A549 (cell line): ENCODE measurements around the gene TAS2R8. TPM values are rescaled to one million over a fixed set of nuclear protein-coding genes. Genes with fewer than 3 reads are reported as not detected.

Experiments used
- ATAC-seq, 2 experiments: fragments of 200-7000 bp in 1 of 2; fragments of >200 bp in 1 of 2; cut with Nextera tagmentation in 1 of 2; cut with Tn5 transposase in 1 of 2; 3 replicates each; pipeline versions ENCODE4 v1.8.0 to v1.9.1; 2018 to 2020; ENCODE audit warnings: mild to moderate bottlenecking in 1 of 2, moderate library complexity in 1 of 2
- CTCF ChIA-PET: fragments of 300-600 bp; sonication (Branson Sonifier 250); formaldehyde crosslinking; extraction: SDS; loops from one replicate; lab custom pipeline; 2021; ENCODE audit warnings: antibody characterized with exemption, inconsistent platforms; lab: Yijun Ruan, JAX
- POLR2A ChIA-PET: fragments of 350-600 bp; formaldehyde crosslinking; extraction: SDS; loops from one replicate; lab custom pipeline; 2021; ENCODE audit warnings: antibody characterized with exemption, inconsistent platforms; lab: Yijun Ruan, JAX
- DNase-seq, 2 experiments: peaks; one replicate each; pipeline versions ENCODE4 v3.0.0 to v3.0.0-alpha.2; 2011 to 2016; ENCODE audit warnings: low read depth in 1 of 2, low spot score in 1 of 2
- FAIRE-seq: peaks from 2 replicates; lab custom pipeline; 2011; peaks lifted over from hg19 to GRCh38; lab: Jason Lieb, UNC
- H3K27ac ChIP-seq, 2 experiments: fragments of >200 bp; sonication (Bioruptor Twin); formaldehyde crosslinking; 3 replicates each; pipeline ENCODE4 v1.5.1; 2016 to 2017
- H3K4me1 ChIP-seq: fragments of >200 bp; sonication (Bioruptor Twin); formaldehyde crosslinking; 3 replicates; pipeline ENCODE4 v1.6.1; 2016
- H3K4me2 ChIP-seq: fragments of >200 bp; sonication (Bioruptor Twin); formaldehyde crosslinking; 3 replicates; pipeline ENCODE4 v1.6.1; 2016
- H3K4me3 ChIP-seq: fragments of >200 bp; sonication (Bioruptor Twin); formaldehyde crosslinking; 3 replicates; pipeline ENCODE4 v1.5.1; 2016
- H3K9me3 ChIP-seq: fragments of >200 bp; sonication (Bioruptor Twin); formaldehyde crosslinking; 3 replicates; pipeline ENCODE4 v1.6.1; 2016
- BHLHE40 ChIP-seq: IDR thresholded peaks from 2 replicates; pipeline ENCODE4 v1.6.1; 2012; ENCODE audit warnings: low read depth, low read length, inconsistent platforms
- CBX2 ChIP-seq: fragments of 200-600 bp; sonication (generic); IDR thresholded peaks from 2 replicates; pipeline ENCODE4 v1.6.1; 2016; ENCODE audit warnings: low read depth, mild to moderate bottlenecking, borderline replicate concordance
- CBX8 ChIP-seq: fragments of 200-600 bp; sonication (generic); IDR thresholded peaks from 2 replicates; pipeline ENCODE4 v1.6.1; 2016
- CHD2 ChIP-seq: fragments of 150-350 bp; IDR thresholded peaks from 2 replicates; pipeline ENCODE4 v1.6.1; 2014; ENCODE audit warnings: low read length; ENCODE audit not compliant: partially characterized antibody
- FOSB ChIP-seq: fragments of 250-450 bp; sonication (Bioruptor Pico); IDR thresholded peaks from 2 replicates; pipeline ENCODE4 v1.5.0; 2020; ENCODE audit warnings: mild to moderate bottlenecking, moderate library complexity
- FOSL2 ChIP-seq, 2 experiments: fragments of 450-650 bp in 1 of 2; fragments of >200 bp in 1 of 2; sonication (Bioruptor Twin) in 1 of 2; formaldehyde crosslinking; IDR thresholded peaks; 2 replicates each; pipeline versions ENCODE4 v1.5.0 to v1.6.1; 2016 to 2020; ENCODE audit warnings: mild to moderate bottlenecking in 1 of 2, moderate library complexity in 1 of 2
- JUN ChIP-seq, 2 experiments: fragments of >200 bp; sonication (Bioruptor Twin); formaldehyde crosslinking; IDR thresholded peaks; 2 replicates in 1 of 2; 3 replicates in 1 of 2; pipeline ENCODE4 v1.6.1; 2016 to 2017
- KDM1A ChIP-seq: fragments of 200-600 bp; sonication (generic); IDR thresholded peaks from 2 replicates; pipeline ENCODE4 v1.6.1; 2016; ENCODE audit warnings: low read depth, mild to moderate bottlenecking
- KDM5A ChIP-seq: fragments of 200-600 bp; sonication (generic); IDR thresholded peaks from 2 replicates; pipeline ENCODE4 v1.6.1; 2016; ENCODE audit warnings: antibody characterized with exemption, mild to moderate bottlenecking
- RFX5 ChIP-seq: fragments of 450-650 bp; IDR thresholded peaks from 2 replicates; pipeline ENCODE4 v1.7.1; 2014; ENCODE audit warnings: antibody characterized with exemption, mild to moderate bottlenecking, moderate library complexity
- RNF2 ChIP-seq: fragments of 200-600 bp; sonication (generic); IDR thresholded peaks from 2 replicates; pipeline ENCODE4 v1.6.1; 2016; ENCODE audit warnings: low read depth, mild to moderate bottlenecking, antibody characterized with exemption, moderate library complexity, borderline replicate concordance
- SREBF2 ChIP-seq: fragments of 450-650 bp; IDR thresholded peaks from 2 replicates; pipeline ENCODE4 v1.6.1; 2014; ENCODE audit warnings: mild to moderate bottlenecking, moderate library complexity
- ZFP36 ChIP-seq: fragments of 450-650 bp; IDR thresholded peaks from 2 replicates; pipeline ENCODE4 v1.6.1; 2014; ENCODE audit warnings: borderline replicate concordance; ENCODE audit not compliant: partially characterized antibody
- WGBS: methylation state at CpG from one replicate; pipeline ENCODE4 v1.1.6; 2017; ENCODE audit errors: missing lambda C conversion rate; 5-methylcytosine and 5-hydroxymethylcytosine counted together
- polyA plus RNA-seq, 4 experiments: library from polyadenylated mRNA; depleted of rRNA in 3 of 4; stranded (reverse); fragments of >200 nt; fragmentation: RNase III in 1 of 4; extraction: RNeasy Plus Mini Kit Qiagen cat#74134 plus additional on column Dnase treatment in 1 of 4; gene quantifications; 2 replicates in 3 of 4; 3 replicates in 1 of 4; pipeline ENCODE4 v1.2.3, GENCODE V29; 2011 to 2017
- TF ChIP-seq, protein P1 (sequence below): fragments of 250-450 bp; sonication (Bioruptor Pico); IDR thresholded peaks from 2 replicates; pipeline ENCODE4 v1.5.0; 2020; ENCODE audit warnings: low read depth, mild to moderate bottlenecking, moderate library complexity
- TF ChIP-seq, protein P2 (sequence below): fragments of >200 bp; sonication (Bioruptor Twin); formaldehyde crosslinking; IDR thresholded peaks from 3 replicates; pipeline ENCODE4 v1.6.1; 2016
- TF ChIP-seq, protein P3 (sequence below): IDR thresholded peaks from 2 replicates; pipeline ENCODE4 v1.6.1; 2012
- TF ChIP-seq, protein P4 (sequence below): fragments of 250-450 bp; sonication (Bioruptor Pico); IDR thresholded peaks from 2 replicates; pipeline ENCODE4 v1.5.0; 2021; ENCODE audit warnings: mild to moderate bottlenecking, moderate library complexity, borderline replicate concordance

Gene TAS2R8
- polyA plus RNA-seq, 2 of the 4 experiments (the other 2 are of a cell fraction) = not detected

DNA sequence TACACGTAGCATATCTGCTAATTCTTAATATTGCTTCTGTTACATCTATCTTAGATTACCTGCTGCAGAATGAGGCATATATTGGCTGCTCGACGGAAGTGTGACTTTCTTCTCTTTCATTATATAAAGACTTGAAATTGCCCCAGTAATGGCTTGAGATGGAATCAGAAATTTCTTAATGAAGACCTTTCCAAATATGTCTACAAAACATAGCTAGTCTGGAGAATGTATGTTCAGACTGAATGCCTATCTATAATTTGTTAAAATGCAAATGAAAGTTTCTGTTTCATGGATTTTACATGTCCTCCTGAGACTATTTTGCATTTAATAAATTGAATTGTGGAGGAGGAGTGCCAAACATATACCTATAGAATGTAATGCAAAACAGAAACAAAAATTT, 19.2 kb upstream of the TAS2R8 start, which contains the start of gene TAS2R10:
Gene TAS2R10 (minus strand): TSS at position 101 of the 400 bp plus-strand sequence. CDS start 89 bp downstream, at position 12.
- no peak for FAIRE-seq
- H3K4me3 ChIP-seq = no peak within 1 kb of the TSS
- no peak within 1 kb of the TSS for H3K4me2 ChIP-seq
- no peak for ATAC-seq
- DNase-seq = no peak
- no peaks in the 10 kb centered on the region for H3K9me3 ChIP-seq
- TF ChIP-seq, protein P1, sequence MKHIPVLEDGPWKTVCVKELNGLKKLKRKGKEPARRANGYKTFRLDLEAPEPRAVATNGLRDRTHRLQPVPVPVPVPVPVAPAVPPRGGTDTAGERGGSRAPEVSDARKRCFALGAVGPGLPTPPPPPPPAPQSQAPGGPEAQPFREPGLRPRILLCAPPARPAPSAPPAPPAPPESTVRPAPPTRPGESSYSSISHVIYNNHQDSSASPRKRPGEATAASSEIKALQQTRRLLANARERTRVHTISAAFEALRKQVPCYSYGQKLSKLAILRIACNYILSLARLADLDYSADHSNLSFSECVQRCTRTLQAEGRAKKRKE (CRISPR knock-in tag) = no peak
- TF ChIP-seq RFX5 = no peak
- no peak for TF ChIP-seq FOSL2 (IDR thresholded peaks at IDR 0.05)
- no peak for TF ChIP-seq FOSL2 (CRISPR knock-in tag; IDR thresholded peaks at IDR 0.05)
- TF ChIP-seq SREBF2 = no peak
- TF ChIP-seq CHD2 = no peak
- no peak for TF ChIP-seq CBX2
- no peak for TF ChIP-seq FOSB
- no peak for TF ChIP-seq KDM1A
- TF ChIP-seq, protein P2, sequence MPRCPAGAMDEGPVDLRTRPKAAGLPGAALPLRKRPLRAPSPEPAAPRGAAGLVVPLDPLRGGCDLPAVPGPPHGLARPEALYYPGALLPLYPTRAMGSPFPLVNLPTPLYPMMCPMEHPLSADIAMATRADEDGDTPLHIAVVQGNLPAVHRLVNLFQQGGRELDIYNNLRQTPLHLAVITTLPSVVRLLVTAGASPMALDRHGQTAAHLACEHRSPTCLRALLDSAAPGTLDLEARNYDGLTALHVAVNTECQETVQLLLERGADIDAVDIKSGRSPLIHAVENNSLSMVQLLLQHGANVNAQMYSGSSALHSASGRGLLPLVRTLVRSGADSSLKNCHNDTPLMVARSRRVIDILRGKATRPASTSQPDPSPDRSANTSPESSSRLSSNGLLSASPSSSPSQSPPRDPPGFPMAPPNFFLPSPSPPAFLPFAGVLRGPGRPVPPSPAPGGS = no peak
- no peak for TF ChIP-seq BHLHE40
- TF ChIP-seq, protein P3, sequence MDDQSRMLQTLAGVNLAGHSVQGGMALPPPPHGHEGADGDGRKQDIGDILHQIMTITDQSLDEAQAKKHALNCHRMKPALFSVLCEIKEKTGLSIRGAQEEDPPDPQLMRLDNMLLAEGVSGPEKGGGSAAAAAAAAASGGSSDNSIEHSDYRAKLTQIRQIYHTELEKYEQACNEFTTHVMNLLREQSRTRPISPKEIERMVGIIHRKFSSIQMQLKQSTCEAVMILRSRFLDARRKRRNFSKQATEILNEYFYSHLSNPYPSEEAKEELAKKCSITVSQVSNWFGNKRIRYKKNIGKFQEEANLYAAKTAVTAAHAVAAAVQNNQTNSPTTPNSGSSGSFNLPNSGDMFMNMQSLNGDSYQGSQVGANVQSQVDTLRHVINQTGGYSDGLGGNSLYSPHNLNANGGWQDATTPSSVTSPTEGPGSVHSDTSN = no peak
- ChIA-PET POLR2A (no interaction called here), CTCF (no interaction called here)
- WGBS = 84% methylated on average over 3 of the region's 3 CpGs
- H3K27ac ChIP-seq = no peak within 1 kb of the TSS
- no peaks in the 10 kb centered on the region for H3K4me1 ChIP-seq

DNA sequence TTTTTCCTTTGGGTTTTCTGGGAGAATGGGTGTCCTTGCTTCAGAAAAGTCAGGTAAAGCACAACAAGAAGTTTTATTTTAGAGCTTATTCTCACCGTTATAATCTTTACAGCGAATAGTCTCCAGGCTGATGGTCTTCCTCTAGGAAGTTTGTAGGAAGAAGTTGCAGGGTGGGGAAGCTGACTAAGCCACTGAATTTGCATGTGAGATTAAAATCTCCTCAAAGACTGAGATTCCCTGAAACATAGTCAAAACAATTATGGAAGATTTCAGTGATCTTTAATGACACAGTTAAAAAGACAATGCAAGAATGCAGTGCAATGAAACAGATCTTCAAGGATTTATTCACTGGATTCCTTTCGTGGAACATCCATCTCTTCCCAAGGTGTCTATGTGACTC, 17.9 kb upstream of the TAS2R8 start:
- ATAC-seq (no peak), DNase-seq (no peak), FAIRE-seq (no peak)
- H3K4me3 ChIP-seq = no peak overlapping the region
- CTCF ChIA-PET = no interaction called here
- TF ChIP-seq JUN (IDR thresholded peaks at IDR 0.05) (no peak), KDM5A (no peak)
- no peaks in the 10 kb centered on the region for H3K9me3 ChIP-seq
- WGBS = 87% methylated on average over 3 of the region's 3 CpGs
- POLR2A ChIA-PET = no interaction called here
- no peak overlapping the region for H3K27ac ChIP-seq
- H3K4me1 ChIP-seq = no peaks in the 10 kb centered on the region
- no peak overlapping the region for H3K4me2 ChIP-seq

DNA sequence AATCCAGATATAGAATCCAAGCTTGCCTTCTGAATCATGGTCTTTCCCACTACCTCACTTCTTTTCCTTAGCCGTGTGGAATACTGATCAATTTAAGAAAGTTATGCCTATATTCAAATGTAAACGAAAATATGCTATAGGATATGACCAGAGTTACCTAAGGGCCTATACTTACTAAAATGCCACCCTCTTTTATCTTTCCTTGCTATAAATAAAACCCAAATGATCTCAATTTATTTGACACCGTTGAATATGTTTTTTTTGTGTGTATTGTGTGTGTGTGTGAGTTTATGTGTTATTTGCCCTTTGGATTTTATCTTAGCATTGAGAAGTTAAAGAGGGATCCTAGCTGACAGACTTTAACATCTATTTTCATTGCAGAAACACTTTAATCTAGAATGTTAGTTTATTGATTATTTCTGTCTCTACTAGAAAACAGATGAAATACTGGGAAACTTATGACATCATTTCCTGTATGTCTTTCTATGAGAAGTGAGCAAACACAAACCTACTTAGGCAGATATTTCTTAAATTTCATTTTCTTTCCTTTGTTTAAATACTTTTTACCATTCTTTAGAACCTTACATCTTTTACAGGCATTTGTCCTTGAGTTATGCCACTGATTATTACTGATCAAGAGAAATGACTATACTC, 4.9 kb upstream of the TAS2R8 start:
- no peak for DNase-seq
- CTCF ChIA-PET = no interaction called here
- FAIRE-seq = no peak
- no peak overlapping the region for H3K27ac ChIP-seq
- 12% methylated on average over 3 of the region's 3 CpGs for WGBS
- no peak for ATAC-seq
- POLR2A ChIA-PET = no interaction called here
- H3K4me3 ChIP-seq = no peak overlapping the region
- H3K9me3 ChIP-seq = no peaks in the 10 kb centered on the region
- no peaks in the 10 kb centered on the region for H3K4me1 ChIP-seq
- H3K4me2 ChIP-seq = no peak overlapping the region
- TF ChIP-seq RNF2 (peak; percentile 97), CBX8 (peak; percentile 89), ZFP36 (peak; percentile 23)
- TF ChIP-seq, protein P4, sequence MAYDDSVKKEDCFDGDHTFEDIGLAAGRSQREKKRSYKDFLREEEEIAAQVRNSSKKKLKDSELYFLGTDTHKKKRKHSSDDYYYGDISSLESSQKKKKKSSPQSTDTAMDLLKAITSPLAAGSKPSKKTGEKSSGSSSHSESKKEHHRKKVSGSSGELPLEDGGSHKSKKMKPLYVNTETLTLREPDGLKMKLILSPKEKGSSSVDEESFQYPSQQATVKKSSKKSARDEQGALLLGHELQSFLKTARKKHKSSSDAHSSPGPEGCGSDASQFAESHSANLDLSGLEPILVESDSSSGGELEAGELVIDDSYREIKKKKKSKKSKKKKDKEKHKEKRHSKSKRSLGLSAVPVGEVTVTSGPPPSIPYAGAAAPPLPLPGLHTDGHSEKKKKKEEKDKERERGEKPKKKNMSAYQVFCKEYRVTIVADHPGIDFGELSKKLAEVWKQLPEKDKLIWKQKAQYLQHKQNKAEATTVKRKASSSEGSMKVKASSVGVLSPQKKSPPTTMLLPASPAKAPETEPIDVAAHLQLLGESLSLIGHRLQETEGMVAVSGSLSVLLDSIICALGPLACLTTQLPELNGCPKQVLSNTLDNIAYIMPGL (CRISPR knock-in tag) = no peak
